ENCODE data around the gene RPS28.
A peak's percentile ranks its signal among the peaks of the same experiment; 100 is the strongest.
"Not testable (repeated sequence)": the region's sequence is repeated elsewhere in the genome, so short reads cannot be mapped to it uniquely, and the experiment has no call there.

Gene RPS28

GRCh38 chr19:8342316-8342683 lies 21.0 kb downstream of the RPS28 start:
- Histone ChIP-seq H3K9me3 (ENCODE audit: control insufficient read depth, low read length) (no peaks in the 10 kb centered on the region), H3K27ac (ENCODE audit: insufficient read depth, low read depth, low read length, poor library complexity, severe bottlenecking) (no peak overlapping the region), H3K36me3 (ENCODE audit: control insufficient read depth, insufficient read depth, low read length) (no peaks in the 10 kb centered on the region), H3K27me3 (ENCODE audit: control insufficient read depth, insufficient read depth, low read length, poor library complexity, severe bottlenecking) (peaks cover 65% of the 10 kb centered on the region), H3K4me1 (ENCODE audit: control insufficient read depth, insufficient read depth, low read length) (no peaks in the 10 kb centered on the region), H3K4me3 (ENCODE audit: insufficient read depth, low read depth, low read length) (no peak overlapping the region)
- WGBS, 2 experiments = 59 to 63% methylated on average over 14 of the region's 14 CpGs

- 11% methylated on average over 65 of the region's 65 CpGs for WGBS, 2 experiments
- peaks cover 60% of the 10 kb centered on the region for H3K27me3 ChIP-seq (ENCODE audit: control insufficient read depth, insufficient read depth, low read length, poor library complexity, severe bottlenecking)
These were observed 21.6 kb downstream of the RPS28 start, which contains the start of gene KANK3 for GRCh38 chr19:8342684-8343482. Gene KANK3, minus strand, starts transcription at chr19:8343262. Its CDS starts 5,434 bp downstream, at chr19:8337828.

GRCh38 chr19:8343483-8343844 lies 22.2 kb downstream of the RPS28 start:
- Histone ChIP-seq H3K9me3 (ENCODE audit: control insufficient read depth, low read length) (no peaks in the 10 kb centered on the region), H3K36me3 (ENCODE audit: control insufficient read depth, insufficient read depth, low read length) (no peaks in the 10 kb centered on the region), H3K27ac (ENCODE audit: insufficient read depth, low read depth, low read length, poor library complexity, severe bottlenecking) (no peak overlapping the region), H3K27me3 (ENCODE audit: control insufficient read depth, insufficient read depth, low read length, poor library complexity, severe bottlenecking) (peaks cover 57% of the 10 kb centered on the region), H3K4me3 (ENCODE audit: insufficient read depth, low read depth, low read length) (no peak overlapping the region), H3K4me1 (ENCODE audit: control insufficient read depth, insufficient read depth, low read length) (no peaks in the 10 kb centered on the region)
- 59% methylated on average over 11 of the region's 11 CpGs for WGBS, 2 experiments

More at GRCh38 chr19:8342684-8343482, 21.6 kb downstream of the RPS28 start, which contains the start of gene KANK3:
- Histone ChIP-seq H3K27ac (ENCODE audit: insufficient read depth, low read depth, low read length, poor library complexity, severe bottlenecking) (no peak within 1 kb of the TSS), H3K4me3 (ENCODE audit: insufficient read depth, low read depth, low read length) (peak within 1 kb of the TSS; percentile 30), H3K9me3 (ENCODE audit: control insufficient read depth, low read length) (no peaks in the 10 kb centered on the region), H3K36me3 (ENCODE audit: control insufficient read depth, insufficient read depth, low read length) (no peaks in the 10 kb centered on the region), H3K4me1 (ENCODE audit: control insufficient read depth, insufficient read depth, low read length) (no peaks in the 10 kb centered on the region)

GRCh38 chr19:8349629-8350372 lies 28.5 kb downstream of the RPS28 start:
- H3K36me3 ChIP-seq (ENCODE audit: control insufficient read depth, insufficient read depth, low read length); H3K27ac ChIP-seq (ENCODE audit: insufficient read depth, low read depth, low read length, poor library complexity, severe bottlenecking); H3K9me3 ChIP-seq (ENCODE audit: control insufficient read depth, low read length); H3K4me1 ChIP-seq (ENCODE audit: control insufficient read depth, insufficient read depth, low read length); H3K27me3 ChIP-seq (ENCODE audit: control insufficient read depth, insufficient read depth, low read length, poor library complexity, severe bottlenecking); H3K4me3 ChIP-seq (ENCODE audit: insufficient read depth, low read depth, low read length): not testable (repeated sequence)
- WGBS, 2 experiments = 95% methylated on average over 5 to 8 of the region's 8 CpGs

GRCh38 chr19:8352134-8352827 lies 31.0 kb downstream of the RPS28 start:
- Histone ChIP-seq H3K36me3 (ENCODE audit: control insufficient read depth, insufficient read depth, low read length) (no peaks in the 10 kb centered on the region), H3K4me1 (ENCODE audit: control insufficient read depth, insufficient read depth, low read length) (no peaks in the 10 kb centered on the region), H3K27me3 (ENCODE audit: control insufficient read depth, insufficient read depth, low read length, poor library complexity, severe bottlenecking) (peaks cover 3% of the 10 kb centered on the region), H3K4me3 (ENCODE audit: insufficient read depth, low read depth, low read length) (no peak overlapping the region), H3K27ac (ENCODE audit: insufficient read depth, low read depth, low read length, poor library complexity, severe bottlenecking) (peak overlapping the region; percentile 40), H3K9me3 (ENCODE audit: control insufficient read depth, low read length) (no peaks in the 10 kb centered on the region)
- WGBS, 2 experiments = 28 to 35% methylated on average over 9 of the region's 10 CpGs

- not testable (repeated sequence) for H3K27me3 ChIP-seq (ENCODE audit: control insufficient read depth, insufficient read depth, low read length, poor library complexity, severe bottlenecking); H3K4me1 ChIP-seq (ENCODE audit: control insufficient read depth, insufficient read depth, low read length); H3K4me3 ChIP-seq (ENCODE audit: insufficient read depth, low read depth, low read length); H3K27ac ChIP-seq (ENCODE audit: insufficient read depth, low read depth, low read length, poor library complexity, severe bottlenecking); H3K9me3 ChIP-seq (ENCODE audit: control insufficient read depth, low read length); H3K36me3 ChIP-seq (ENCODE audit: control insufficient read depth, insufficient read depth, low read length)
- 57 to 60% methylated on average over 5 of the region's 5 CpGs for WGBS, 2 experiments
These were observed 31.5 kb downstream of the RPS28 start for GRCh38 chr19:8352845-8353244.

- no peaks in the 10 kb centered on the region for H3K36me3 ChIP-seq (ENCODE audit: control insufficient read depth, insufficient read depth, low read length)
- H3K4me1 ChIP-seq (ENCODE audit: control insufficient read depth, insufficient read depth, low read length) = no peaks in the 10 kb centered on the region
- H3K4me3 ChIP-seq (ENCODE audit: insufficient read depth, low read depth, low read length) = no peak overlapping the region
- no peak overlapping the region for H3K27ac ChIP-seq (ENCODE audit: insufficient read depth, low read depth, low read length, poor library complexity, severe bottlenecking)
- H3K27me3 ChIP-seq (ENCODE audit: control insufficient read depth, insufficient read depth, low read length, poor library complexity, severe bottlenecking) = peaks cover 3% of the 10 kb centered on the region
- WGBS, 2 experiments = 89 to 91% methylated on average over 6 of the region's 6 CpGs
- no peaks in the 10 kb centered on the region for H3K9me3 ChIP-seq (ENCODE audit: control insufficient read depth, low read length)
These were observed 34.5 kb downstream of the RPS28 start for GRCh38 chr19:8355631-8356402.

- 92 to 95% methylated on average over 4 of the region's 4 CpGs for WGBS, 2 experiments
These were observed 35.8 kb downstream of the RPS28 start for GRCh38 chr19:8357007-8357521.

GRCh38 chr19:8358948-8359347 lies 37.7 kb downstream of the RPS28 start:
- Histone ChIP-seq H3K4me1 (ENCODE audit: control insufficient read depth, insufficient read depth, low read length) (no peaks in the 10 kb centered on the region), H3K9me3 (ENCODE audit: control insufficient read depth, low read length) (no peaks in the 10 kb centered on the region), H3K4me3 (ENCODE audit: insufficient read depth, low read depth, low read length) (no peak overlapping the region), H3K27ac (ENCODE audit: insufficient read depth, low read depth, low read length, poor library complexity, severe bottlenecking) (no peak overlapping the region), H3K36me3 (ENCODE audit: control insufficient read depth, insufficient read depth, low read length) (no peaks in the 10 kb centered on the region), H3K27me3 (ENCODE audit: control insufficient read depth, insufficient read depth, low read length, poor library complexity, severe bottlenecking) (peaks cover 12% of the 10 kb centered on the region)
- WGBS, 2 experiments = 90 to 92% methylated on average over 6 of the region's 6 CpGs

More at GRCh38 chr19:8357007-8357521, 35.8 kb downstream of the RPS28 start:
- H3K36me3 ChIP-seq (ENCODE audit: control insufficient read depth, insufficient read depth, low read length) = no peaks in the 10 kb centered on the region
- H3K4me3 ChIP-seq (ENCODE audit: insufficient read depth, low read depth, low read length) = no peak overlapping the region
- H3K27ac ChIP-seq (ENCODE audit: insufficient read depth, low read depth, low read length, poor library complexity, severe bottlenecking) = no peak overlapping the region
- H3K4me1 ChIP-seq (ENCODE audit: control insufficient read depth, insufficient read depth, low read length) = no peaks in the 10 kb centered on the region
- peaks cover 3% of the 10 kb centered on the region for H3K27me3 ChIP-seq (ENCODE audit: control insufficient read depth, insufficient read depth, low read length, poor library complexity, severe bottlenecking)
- no peaks in the 10 kb centered on the region for H3K9me3 ChIP-seq (ENCODE audit: control insufficient read depth, low read length)
